ENCODE measurements around the gene LCTL.
A peak's percentile ranks its signal among the peaks of the same experiment; 100 is the strongest.

The LCTL gene

DNA sequence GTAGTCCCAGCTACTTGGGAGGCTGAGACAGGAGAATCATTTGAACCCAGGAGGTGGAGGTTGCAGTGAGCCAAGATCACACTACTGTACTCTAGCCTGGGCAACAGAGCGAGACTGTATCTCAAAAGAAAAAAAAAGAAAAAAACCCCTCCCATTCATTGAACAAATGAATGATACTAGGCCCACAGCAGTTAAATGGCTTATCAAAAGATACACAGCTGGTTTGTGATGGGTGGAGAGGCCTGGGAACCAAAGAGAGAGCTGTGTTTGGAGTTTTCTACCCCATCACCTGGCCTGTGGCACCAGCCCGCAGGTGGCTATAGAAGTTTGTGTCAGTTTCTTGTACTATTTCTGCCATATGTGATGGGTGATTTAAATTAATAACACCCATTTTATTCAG lies 43.1 kb upstream of the LCTL start:
- no peak for DNase-seq (ENCODE audit: extremely low read depth, low read depth)
- H3K4me3 ChIP-seq (replicated peaks; ENCODE audit: low read depth, low read length), result no peak overlapping the region
- TF ChIP-seq, protein P1, sequence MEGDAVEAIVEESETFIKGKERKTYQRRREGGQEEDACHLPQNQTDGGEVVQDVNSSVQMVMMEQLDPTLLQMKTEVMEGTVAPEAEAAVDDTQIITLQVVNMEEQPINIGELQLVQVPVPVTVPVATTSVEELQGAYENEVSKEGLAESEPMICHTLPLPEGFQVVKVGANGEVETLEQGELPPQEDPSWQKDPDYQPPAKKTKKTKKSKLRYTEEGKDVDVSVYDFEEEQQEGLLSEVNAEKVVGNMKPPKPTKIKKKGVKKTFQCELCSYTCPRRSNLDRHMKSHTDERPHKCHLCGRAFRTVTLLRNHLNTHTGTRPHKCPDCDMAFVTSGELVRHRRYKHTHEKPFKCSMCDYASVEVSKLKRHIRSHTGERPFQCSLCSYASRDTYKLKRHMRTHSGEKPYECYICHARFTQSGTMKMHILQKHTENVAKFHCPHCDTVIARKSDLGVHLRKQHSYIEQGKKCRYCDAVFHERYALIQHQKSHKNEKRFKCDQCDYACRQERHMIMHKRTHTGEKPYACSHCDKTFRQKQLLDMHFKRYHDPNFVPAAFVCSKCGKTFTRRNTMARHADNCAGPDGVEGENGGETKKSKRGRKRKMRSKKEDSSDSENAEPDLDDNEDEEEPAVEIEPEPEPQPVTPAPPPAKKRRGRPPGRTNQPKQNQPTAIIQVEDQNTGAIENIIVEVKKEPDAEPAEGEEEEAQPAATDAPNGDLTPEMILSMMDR (IDR thresholded peaks at IDR 0.05; ENCODE audit: low read depth, low read length, missing control alignments), result no peak

GRCh38 chr15:66608159-66608558 lies 42.4 kb upstream of the LCTL start:
- TF ChIP-seq, protein P1 (IDR thresholded peaks at IDR 0.05; ENCODE audit: low read depth, low read length, missing control alignments), result no peak
- no peak for DNase-seq (ENCODE audit: extremely low read depth, low read depth)
- no peak overlapping the region for H3K4me3 ChIP-seq (replicated peaks; ENCODE audit: low read depth, low read length)

GRCh38 chr15:66603301-66604179 lies 37.7 kb upstream of the LCTL start:
- H3K4me3 ChIP-seq (replicated peaks; ENCODE audit: low read depth, low read length), result no peak overlapping the region
- no peak for DNase-seq (ENCODE audit: extremely low read depth, low read depth)
- TF ChIP-seq, protein P1 (IDR thresholded peaks at IDR 0.05; ENCODE audit: low read depth, low read length, missing control alignments), result peak; percentile 84

- DNase-seq (ENCODE audit: extremely low read depth, low read depth), result no peak
- TF ChIP-seq, protein P1 (IDR thresholded peaks at IDR 0.05; ENCODE audit: low read depth, low read length, missing control alignments), result no peak
- no peak overlapping the region for H3K4me3 ChIP-seq (replicated peaks; ENCODE audit: low read depth, low read length)
These were observed 35.7 kb upstream of the LCTL start for GRCh38 chr15:66601521-66601920.

- TF ChIP-seq, protein P1 (IDR thresholded peaks at IDR 0.05; ENCODE audit: low read depth, low read length, missing control alignments), result no peak
- DNase-seq (ENCODE audit: extremely low read depth, low read depth), result no peak
- H3K4me3 ChIP-seq (replicated peaks; ENCODE audit: low read depth, low read length), result no peak overlapping the region
These were observed 34.4 kb upstream of the LCTL start for GRCh38 chr15:66600240-66600627.

- no peak for DNase-seq (ENCODE audit: extremely low read depth, low read depth)
- H3K4me3 ChIP-seq (replicated peaks; ENCODE audit: low read depth, low read length), result no peak overlapping the region
- TF ChIP-seq, protein P1 (IDR thresholded peaks at IDR 0.05; ENCODE audit: low read depth, low read length, missing control alignments), result no peak
These were observed 33.9 kb upstream of the LCTL start for GRCh38 chr15:66599536-66600239.
